SK-N-SH (cell line): ENCODE data around the gene INTS11. TPM values are rescaled to one million over a fixed set of nuclear protein-coding genes. Genes with fewer than 3 reads are reported as not detected.

Experiments used
- CTCF ChIA-PET: fragments of 300-600, 350-600 bp; formaldehyde crosslinking; extraction: SDS; loops from one replicate; lab custom pipeline; 2021; lab: Yijun Ruan, JAX
- POLR2A ChIA-PET: fragments of 350-600 bp; sonication (Branson Sonifier 250); formaldehyde crosslinking; extraction: SDS; loops from one replicate; lab custom pipeline; 2020; ENCODE audit warnings: antibody characterized with exemption, inconsistent platforms; lab: Yijun Ruan, JAX
- DNase-seq: peaks from one replicate; pipeline ENCODE4 v3.0.0; 2012
- H2AFZ ChIP-seq: fragments of 200-600 bp; sonication (generic); 2 replicates; pipeline ENCODE4 v1.8.1; 2016; ENCODE audit warnings: antibody characterized with exemption, mild to moderate bottlenecking, low read depth
- H3F3A ChIP-seq: fragments of 200-600 bp; sonication (generic); replicated peaks from 2 replicates; pipeline ENCODE3; 2016; ENCODE audit warnings: antibody characterized with exemption, mild to moderate bottlenecking; ENCODE audit not compliant: insufficient read depth
- H3K27ac ChIP-seq, 2 experiments: fragments of 200-500 bp in 1 of 2; fragments of 200-600 bp in 1 of 2; sonication (Bioruptor generic) in 1 of 2; sonication (generic), shearing (Covaris generic) in 1 of 2; 2 replicates each; pipeline versions ENCODE4 v1.5.1 to v1.6.1; 2014 to 2016; ENCODE audit warnings: low read depth in 2 of 2, inconsistent platforms in 1 of 2, low read length in 1 of 2, mild to moderate bottlenecking in 1 of 2, mixed read lengths in 1 of 2
- H3K27me3 ChIP-seq: fragments of 200-600 bp; sonication (generic), shearing (Covaris generic); 2 replicates; pipeline ENCODE4 v1.6.1; 2016; ENCODE audit warnings: mixed run types; ENCODE audit not compliant: insufficient read depth
- H3K36me3 ChIP-seq, 2 experiments: fragments of 200-500 bp in 1 of 2; fragments of 200-600 bp in 1 of 2; sonication (Bioruptor generic) in 1 of 2; sonication (generic) in 1 of 2; replicated peaks in 1 of 2; 2 replicates each; pipeline versions ENCODE3 to v1.5.1; 2014 to 2016; ENCODE audit warnings: low read length in 1 of 2, mild to moderate bottlenecking in 1 of 2; ENCODE audit not compliant: insufficient read depth in 2 of 2, control insufficient read depth in 1 of 2
- H3K4me1 ChIP-seq, 2 experiments: fragments of 200-500 bp in 1 of 2; fragments of 200-600 bp in 1 of 2; sonication (Bioruptor generic) in 1 of 2; sonication (generic), shearing (Covaris generic) in 1 of 2; 2 replicates each; pipeline versions ENCODE4 v1.5.1 to v1.6.1; 2014 to 2016; ENCODE audit warnings: low read depth in 1 of 2, low read length in 1 of 2, mixed run types in 1 of 2; ENCODE audit not compliant: insufficient read depth in 2 of 2, control insufficient read depth in 1 of 2
- H3K4me2 ChIP-seq: fragments of 200-600 bp; sonication (generic), shearing (Covaris generic); 2 replicates; pipeline ENCODE4 v1.6.1; 2017; ENCODE audit warnings: mixed run types
- H3K4me3 ChIP-seq, 2 experiments: fragments of 200-500 bp in 1 of 2; fragments of 200-600 bp in 1 of 2; sonication (Bioruptor generic) in 1 of 2; sonication (generic), shearing (Covaris generic) in 1 of 2; 2 replicates each; pipeline versions ENCODE4 v1.5.1 to v1.8.1; 2014 to 2016; ENCODE audit warnings: low read depth in 2 of 2, inconsistent platforms in 1 of 2, low read length in 1 of 2, mild to moderate bottlenecking in 1 of 2, mixed read lengths in 1 of 2, moderate library complexity in 1 of 2
- H3K79me2 ChIP-seq: fragments of 200-600 bp; sonication (generic); 2 replicates; pipeline ENCODE4 v1.8.1; 2017; ENCODE audit warnings: mild to moderate bottlenecking; ENCODE audit not compliant: insufficient read depth
- H3K9ac ChIP-seq: fragments of 200-600 bp; sonication (generic); 2 replicates; pipeline ENCODE4 v1.6.1; 2017; ENCODE audit warnings: mixed run types
- H3K9me2 ChIP-seq: fragments of 200-600 bp; sonication (generic); 2 replicates; pipeline ENCODE4 v1.6.1; 2017; ENCODE audit warnings: mixed run types
- H3K9me3 ChIP-seq: fragments of 200-600 bp; sonication (generic); 2 replicates; pipeline ENCODE4 v1.6.1; 2017; ENCODE audit warnings: mixed run types, mild to moderate bottlenecking, moderate library complexity
- H4K20me1 ChIP-seq: fragments of 200-600 bp; sonication (generic); 2 replicates; pipeline ENCODE4 v1.6.1; 2017; ENCODE audit warnings: mild to moderate bottlenecking, mixed run types; ENCODE audit not compliant: insufficient read depth
- CHD2 ChIP-seq: fragments of 150-350 bp; IDR thresholded peaks from 2 replicates; pipeline ENCODE4 v1.6.1; 2018; ENCODE audit warnings: low read length; ENCODE audit not compliant: partially characterized antibody
- EP300 ChIP-seq, 2 experiments: IDR thresholded peaks; 2 replicates each; pipeline versions ENCODE4 v1.4.0 to v1.6.1; 2012; ENCODE audit warnings: borderline replicate concordance in 1 of 2, low read depth in 1 of 2, low read length in 1 of 2
- FOSL2 ChIP-seq: IDR thresholded peaks from 2 replicates; pipeline ENCODE4 v1.4.0; 2012; ENCODE audit warnings: low read depth, mild to moderate bottlenecking, moderate library complexity, borderline replicate concordance
- FOXJ3 ChIP-seq: sonication (generic); formaldehyde crosslinking; IDR thresholded peaks from 2 replicates; pipeline ENCODE4 v1.5.1; 2020; ENCODE audit warnings: mild to moderate bottlenecking, missing genetic modification reagents
- FOXM1 ChIP-seq: IDR thresholded peaks from 2 replicates; pipeline ENCODE4 v1.4.0; 2012; ENCODE audit warnings: low read depth, mild to moderate bottlenecking
- GATA2 ChIP-seq: sonication (generic); formaldehyde crosslinking; IDR thresholded peaks from 2 replicates; pipeline ENCODE4 v1.5.0; 2020; ENCODE audit warnings: mild to moderate bottlenecking, missing genetic modification reagents
- JUND ChIP-seq: IDR thresholded peaks from 2 replicates; pipeline ENCODE4 v1.4.0; 2012
- MAX ChIP-seq: IDR thresholded peaks from 2 replicates; pipeline ENCODE4 v1.4.0; 2012; ENCODE audit warnings: low read depth
- MEF2A ChIP-seq: IDR thresholded peaks from 2 replicates; pipeline ENCODE4 v1.4.0; 2012; ENCODE audit warnings: low read depth, borderline replicate concordance
- MXI1 ChIP-seq: IDR thresholded peaks from 2 replicates; pipeline ENCODE4 v1.6.1; 2012; ENCODE audit warnings: mild to moderate bottlenecking, low read depth, low read length, improper control_type of control experiment
- NFIC ChIP-seq: IDR thresholded peaks from 2 replicates; pipeline ENCODE4 v1.4.0; 2012; ENCODE audit warnings: borderline replicate concordance
- NRF1 ChIP-seq: IDR thresholded peaks from 2 replicates; pipeline ENCODE4 v1.6.1; 2012; ENCODE audit warnings: low read depth, mild to moderate bottlenecking, low read length
- PBX3 ChIP-seq: IDR thresholded peaks from 2 replicates; pipeline ENCODE4; 2012
- POLR2AphosphoS5 ChIP-seq: IDR thresholded peaks from 2 replicates; pipeline ENCODE4 v1.6.1; 2012; ENCODE audit warnings: low read depth, low read length
- REST ChIP-seq: IDR thresholded peaks from 2 replicates; pipeline ENCODE4 v1.6.1; 2012; ENCODE audit warnings: mild to moderate bottlenecking, low read depth, low read length, moderate library complexity
- SMC3 ChIP-seq: IDR thresholded peaks from 2 replicates; pipeline ENCODE4 v1.6.1; 2012; ENCODE audit warnings: low read depth, low read length, improper control_type of control experiment
- TAF1 ChIP-seq: IDR thresholded peaks from 2 replicates; pipeline ENCODE4 v1.6.1; 2012; ENCODE audit warnings: low read depth, mild to moderate bottlenecking, low read length, moderate library complexity, borderline replicate concordance
- TCF12 ChIP-seq: IDR thresholded peaks from 2 replicates; pipeline ENCODE4 v1.4.0; 2012
- TEAD4 ChIP-seq: IDR thresholded peaks from 2 replicates; pipeline ENCODE4 v1.4.0; 2012; ENCODE audit warnings: mild to moderate bottlenecking, borderline replicate concordance; ENCODE audit not compliant: insufficient read depth
- YY1 ChIP-seq: IDR thresholded peaks from 2 replicates; pipeline ENCODE4 v1.4.0; 2012; ENCODE audit warnings: low read depth, mild to moderate bottlenecking
- WGBS: methylation state at CpG from one replicate; pipeline ENCODE4 v1.1.6; 2017; ENCODE audit warnings: low lambda C conversion rate; 5-methylcytosine and 5-hydroxymethylcytosine counted together
- polyA plus RNA-seq, 3 experiments: library from polyadenylated mRNA; depleted of rRNA; stranded (reverse); fragments of >200 nt; gene quantifications; 2 replicates each; pipeline ENCODE4 v1.2.3, GENCODE V29; 2012
- TF ChIP-seq, protein P1 (sequence below): fragments of 200-600 bp; sonication (generic); IDR thresholded peaks from 2 replicates; pipeline ENCODE4 v1.6.1; 2017; ENCODE audit warnings: antibody characterized with exemption, mild to moderate bottlenecking, moderate library complexity
- TF ChIP-seq, protein P2 (sequence below): fragments of 150-350 bp; IDR thresholded peaks from 2 replicates; pipeline ENCODE4 v1.6.1; 2016; ENCODE audit warnings: mild to moderate bottlenecking, low read depth, low read length

Gene INTS11
- polyA plus RNA-seq, 1 of the 3 experiments (the other 2 are of a cell fraction) = 137 TPM

DNA sequence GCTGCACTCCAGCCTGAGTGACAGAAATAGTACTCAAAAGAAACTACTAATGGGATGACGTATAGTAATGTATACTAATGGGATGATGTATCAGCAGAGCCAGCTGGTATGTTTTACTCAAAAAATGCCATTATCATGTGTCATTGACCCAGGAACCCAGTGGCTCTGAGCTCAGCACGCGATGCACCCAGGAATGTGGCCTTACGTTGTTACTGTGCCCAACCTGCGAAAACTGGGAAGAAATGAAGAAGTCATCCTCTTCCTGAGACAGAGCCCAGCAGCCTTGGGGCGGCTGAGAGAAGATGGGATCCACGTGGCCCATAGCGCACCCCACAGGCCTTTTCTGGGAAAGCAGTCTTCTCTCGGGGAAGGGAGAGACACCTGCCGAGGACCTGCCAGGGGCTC, 59.6 kb downstream of the INTS11 start:
- Histone ChIP-seq H3K4me3 (no peak overlapping the region), H4K20me1 (peaks cover 65% of the 10 kb centered on the region), H3K4me2 (peak overlapping the region; percentile 28; the same call in 1 of the 2 replicates), H3K4me1 (peaks cover 0 to 4% of the 10 kb centered on the region in 2 experiments; a peak in 2 of 4 replicates), H3K9ac (no peak overlapping the region), H3K9me3 (no peaks in the 10 kb centered on the region), H3K36me3 (peaks cover 19 to 50% of the 10 kb centered on the region in 2 experiments), H3K79me2 (peaks cover 73% of the 10 kb centered on the region), H3K9me2 (no peaks in the 10 kb centered on the region), H3F3A (peaks cover 17% of the 10 kb centered on the region), H3K27me3 (no peaks in the 10 kb centered on the region), H3K27ac (peak overlapping the region in 1 of 2 experiments; percentile 73; a peak in 2 of 4 replicates), H2AFZ (no peak overlapping the region)
- ChIA-PET POLR2A (no interaction called here), CTCF (interaction anchor here (1.2 to 2.0 kb wide), 2 partner anchors 26 to 142 kb away, joined by 7 to 8 read pairs; no protein-coding TSS in a partner anchor)
- TF ChIP-seq TAF1 (no peak), GATA2 (CRISPR knock-in tag) (no peak), NFIC (peak; percentile 4; the same call in 1 of the 2 replicates), TCF12 (peak; percentile 71), MAX (peak; percentile 59; the same call in 1 of the 2 replicates), CHD2 (no peak), POLR2AphosphoS5 (0 out of 2 replicates have a peak, but pooled peaks have one; percentile 25), SMC3 (no peak), FOXJ3 (CRISPR knock-in tag) (no peak), NRF1 (no peak), FOXM1 (no peak), TEAD4 (peak; percentile 33; the same call in 1 of the 2 replicates), MEF2A (no peak), EP300 (IDR thresholded peaks at IDR 0.05; ENCODE audit: borderline replicate concordance in 1 of 2, low read depth in 1 of 2, low read length in 1 of 2) (no peak), JUND (peak; percentile 55; the same call in 1 of the 2 replicates), YY1 (no peak), MXI1 (no peak), PBX3 (peak; percentile 47), FOSL2 (peak; percentile 73; the same call in 1 of the 2 replicates), REST (no peak)
- TF ChIP-seq, protein P1, sequence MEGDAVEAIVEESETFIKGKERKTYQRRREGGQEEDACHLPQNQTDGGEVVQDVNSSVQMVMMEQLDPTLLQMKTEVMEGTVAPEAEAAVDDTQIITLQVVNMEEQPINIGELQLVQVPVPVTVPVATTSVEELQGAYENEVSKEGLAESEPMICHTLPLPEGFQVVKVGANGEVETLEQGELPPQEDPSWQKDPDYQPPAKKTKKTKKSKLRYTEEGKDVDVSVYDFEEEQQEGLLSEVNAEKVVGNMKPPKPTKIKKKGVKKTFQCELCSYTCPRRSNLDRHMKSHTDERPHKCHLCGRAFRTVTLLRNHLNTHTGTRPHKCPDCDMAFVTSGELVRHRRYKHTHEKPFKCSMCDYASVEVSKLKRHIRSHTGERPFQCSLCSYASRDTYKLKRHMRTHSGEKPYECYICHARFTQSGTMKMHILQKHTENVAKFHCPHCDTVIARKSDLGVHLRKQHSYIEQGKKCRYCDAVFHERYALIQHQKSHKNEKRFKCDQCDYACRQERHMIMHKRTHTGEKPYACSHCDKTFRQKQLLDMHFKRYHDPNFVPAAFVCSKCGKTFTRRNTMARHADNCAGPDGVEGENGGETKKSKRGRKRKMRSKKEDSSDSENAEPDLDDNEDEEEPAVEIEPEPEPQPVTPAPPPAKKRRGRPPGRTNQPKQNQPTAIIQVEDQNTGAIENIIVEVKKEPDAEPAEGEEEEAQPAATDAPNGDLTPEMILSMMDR = peak; percentile 57
- TF ChIP-seq, protein P2, sequence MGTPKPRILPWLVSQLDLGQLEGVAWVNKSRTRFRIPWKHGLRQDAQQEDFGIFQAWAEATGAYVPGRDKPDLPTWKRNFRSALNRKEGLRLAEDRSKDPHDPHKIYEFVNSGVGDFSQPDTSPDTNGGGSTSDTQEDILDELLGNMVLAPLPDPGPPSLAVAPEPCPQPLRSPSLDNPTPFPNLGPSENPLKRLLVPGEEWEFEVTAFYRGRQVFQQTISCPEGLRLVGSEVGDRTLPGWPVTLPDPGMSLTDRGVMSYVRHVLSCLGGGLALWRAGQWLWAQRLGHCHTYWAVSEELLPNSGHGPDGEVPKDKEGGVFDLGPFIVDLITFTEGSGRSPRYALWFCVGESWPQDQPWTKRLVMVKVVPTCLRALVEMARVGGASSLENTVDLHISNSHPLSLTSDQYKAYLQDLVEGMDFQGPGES = no peak
- DNase-seq = peak; percentile 56
- WGBS = 24% methylated on average over 6 of the region's 10 CpGs
